ENCODE data around the gene CHST11. TPM values are rescaled to one million over a fixed set of nuclear protein-coding genes. Genes with fewer than 3 reads are reported as not detected.

CHST11 gene
- 1 to 10 TPM; 1.8 to 3.7 (median 2.5) TPM for polyA plus RNA-seq (ENCODE audit: insufficient read length in 10 of 10)
- long read RNA-seq, donor 1 = 0 reads
- long read RNA-seq, donor 2 = 0 reads
- long read RNA-seq, donor 3 = 0 reads
- long read RNA-seq, donor 4, full-length matches to known transcripts = 1 of 1 reads
- long read RNA-seq, donor 4, partial matches to known transcripts = 0 of 1 reads
- long read RNA-seq, donor 4, other reads (novel, unspliced or antisense) = 0 of 1 reads
- long read RNA-seq, donor 5, full-length matches to known transcripts = 2 of 2 reads
- long read RNA-seq, donor 5, partial matches to known transcripts = 0 of 2 reads
- long read RNA-seq, donor 5, other reads (novel, unspliced or antisense) = 0 of 2 reads
- long read RNA-seq, donor 6 = 0 reads
- long read RNA-seq, donor 7, full-length matches to known transcripts = 2 of 2 reads
- long read RNA-seq, donor 7, partial matches to known transcripts = 0 of 2 reads
- long read RNA-seq, donor 7, other reads (novel, unspliced or antisense) = 0 of 2 reads
- long read RNA-seq, donor 8, full-length matches to known transcripts = 1 of 1 reads
- long read RNA-seq, donor 8, partial matches to known transcripts = 0 of 1 reads
- long read RNA-seq, donor 8, other reads (novel, unspliced or antisense) = 0 of 1 reads
- long read RNA-seq, donor 9 = 0 reads

DNA sequence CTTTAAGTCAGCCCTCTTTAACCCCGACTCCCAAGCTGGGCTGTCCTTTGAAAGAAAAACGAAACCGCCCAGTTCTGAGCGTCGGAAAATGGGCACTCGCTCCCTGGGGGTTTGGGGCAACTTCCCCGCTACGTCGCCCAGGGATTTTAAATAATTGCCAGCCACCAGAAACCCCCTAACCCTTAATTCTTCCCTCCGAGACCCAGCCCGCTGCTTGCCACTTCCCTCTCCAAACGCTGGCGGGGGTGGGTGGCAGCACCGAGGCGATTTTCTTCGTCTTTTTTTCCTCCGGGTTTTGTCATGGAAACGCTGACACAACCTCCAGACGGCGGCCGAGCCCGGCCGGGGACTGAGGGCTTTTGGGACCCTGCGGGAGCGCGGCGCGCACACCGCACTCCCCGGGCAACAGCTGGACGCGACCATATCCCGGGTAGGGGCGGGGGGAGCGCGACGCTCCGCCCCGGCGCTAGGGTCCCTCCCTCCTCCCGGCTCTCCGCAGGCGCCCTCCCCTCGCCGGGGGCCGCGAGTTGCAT lies at the start of gene CHST11:
CHST11 (plus strand) TSS at position 532 of the 533 bp plus-strand sequence.
- DNase-seq = peak; percentile 79 to 95 (median 90)

DNA sequence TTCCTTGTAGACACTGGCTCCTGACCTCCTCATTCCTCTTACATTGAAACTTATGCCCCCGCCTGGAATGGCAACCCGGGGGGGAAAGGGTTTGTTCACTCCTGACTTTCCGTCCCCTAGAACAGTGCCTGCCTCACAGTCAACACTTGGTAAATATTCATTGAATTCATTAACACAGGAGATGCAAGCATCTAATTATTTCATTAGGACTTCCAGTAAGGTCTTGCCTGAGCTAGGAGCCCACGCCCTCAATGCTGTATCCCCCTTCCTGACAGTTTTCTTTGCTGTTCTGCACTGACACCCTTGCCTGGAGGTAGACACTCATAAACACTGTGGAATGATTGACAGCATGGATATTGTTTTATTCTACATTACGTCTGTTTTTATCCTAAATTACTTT lies 49.3 kb upstream of the CHST11 start:
- DNase-seq = no peak

GRCh38 chr12:104407922-104408321 lies 48.8 kb upstream of the CHST11 start:
- no peak for DNase-seq

- no peak for DNase-seq
These were observed 46.4 kb upstream of the CHST11 start for GRCh38 chr12:104410326-104410725.

GRCh38 chr12:104410786-104411185 lies 46.0 kb upstream of the CHST11 start:
- DNase-seq = no peak

DNA sequence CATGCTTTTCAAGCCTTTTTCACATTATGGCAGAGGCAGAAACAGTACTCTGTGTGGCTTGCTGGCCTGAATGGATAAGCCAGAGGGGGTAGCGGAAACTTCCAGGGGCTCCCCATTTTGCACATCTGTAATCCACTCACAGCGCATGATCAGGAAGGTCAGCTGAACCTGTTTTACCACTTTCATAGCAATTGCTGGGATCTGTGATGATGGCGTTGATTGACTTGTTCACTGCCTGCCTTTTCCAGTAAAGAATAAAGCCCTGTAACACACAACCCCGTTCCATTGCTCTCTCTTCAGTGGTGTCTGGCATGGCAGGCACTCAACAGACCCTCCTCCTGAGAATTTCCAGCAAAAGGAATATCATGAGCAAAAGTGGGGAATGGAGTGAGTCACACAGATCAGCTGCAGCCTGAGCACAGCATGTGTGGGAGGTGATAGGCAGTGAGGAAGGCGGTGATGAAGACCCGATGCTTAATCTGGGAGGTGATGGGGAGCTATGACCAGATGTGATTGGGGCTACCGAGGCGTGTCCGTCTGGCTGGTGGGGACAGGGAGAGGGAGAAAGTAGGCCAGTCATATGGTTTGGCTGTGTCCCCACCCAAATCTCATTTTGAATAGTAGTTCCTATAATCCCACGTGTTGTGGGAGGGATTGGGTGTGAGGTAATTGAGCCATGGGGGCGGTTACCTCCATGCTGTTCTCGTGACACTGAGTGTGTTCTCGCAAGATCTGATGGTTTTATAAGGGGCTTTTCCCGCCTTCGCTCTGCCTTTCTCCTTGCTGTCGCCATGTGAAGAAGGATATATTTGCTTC lies 44.7 kb upstream of the CHST11 start:
- DNase-seq = no peak

GRCh38 chr12:104412681-104413080 lies 44.1 kb upstream of the CHST11 start:
- no peak for DNase-seq

GRCh38 chr12:104413330-104413729 lies 43.4 kb upstream of the CHST11 start:
- DNase-seq = no peak

DNA sequence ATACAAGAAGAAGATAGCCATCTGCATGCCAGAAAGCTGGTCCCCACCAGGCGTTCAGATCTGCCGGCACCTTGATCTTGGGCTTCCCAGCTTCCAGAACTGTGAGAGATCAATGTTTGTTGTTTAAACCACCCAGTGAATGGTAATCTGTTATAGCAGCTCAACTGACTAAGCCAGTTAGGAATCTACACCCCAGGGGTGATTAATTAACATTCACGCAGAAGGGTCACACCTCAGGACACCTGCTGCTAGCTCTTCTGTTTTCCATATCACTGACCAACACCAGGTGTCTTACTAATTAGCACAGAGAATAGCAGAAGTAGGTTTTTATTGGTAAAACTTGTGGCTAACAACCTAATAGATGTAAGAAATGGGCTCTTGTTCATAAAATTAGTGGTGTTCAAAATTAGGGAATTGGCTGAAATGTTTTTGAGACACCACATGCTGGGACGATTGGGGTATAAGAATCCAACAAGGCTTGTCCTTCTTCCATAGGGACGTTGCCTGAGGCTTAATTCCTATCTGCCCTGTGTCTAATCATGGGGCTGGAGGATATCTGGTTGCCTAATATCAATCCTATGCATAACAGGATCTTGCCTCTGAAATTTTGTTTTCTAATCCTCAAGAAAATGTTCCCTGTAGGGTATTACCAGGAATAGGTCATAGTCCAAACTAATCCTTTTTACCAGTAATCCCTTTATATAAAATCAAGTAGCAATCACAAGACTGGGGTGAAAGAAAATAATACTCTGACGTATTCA lies 42.0 kb upstream of the CHST11 start:
- DNase-seq = no peak

DNA sequence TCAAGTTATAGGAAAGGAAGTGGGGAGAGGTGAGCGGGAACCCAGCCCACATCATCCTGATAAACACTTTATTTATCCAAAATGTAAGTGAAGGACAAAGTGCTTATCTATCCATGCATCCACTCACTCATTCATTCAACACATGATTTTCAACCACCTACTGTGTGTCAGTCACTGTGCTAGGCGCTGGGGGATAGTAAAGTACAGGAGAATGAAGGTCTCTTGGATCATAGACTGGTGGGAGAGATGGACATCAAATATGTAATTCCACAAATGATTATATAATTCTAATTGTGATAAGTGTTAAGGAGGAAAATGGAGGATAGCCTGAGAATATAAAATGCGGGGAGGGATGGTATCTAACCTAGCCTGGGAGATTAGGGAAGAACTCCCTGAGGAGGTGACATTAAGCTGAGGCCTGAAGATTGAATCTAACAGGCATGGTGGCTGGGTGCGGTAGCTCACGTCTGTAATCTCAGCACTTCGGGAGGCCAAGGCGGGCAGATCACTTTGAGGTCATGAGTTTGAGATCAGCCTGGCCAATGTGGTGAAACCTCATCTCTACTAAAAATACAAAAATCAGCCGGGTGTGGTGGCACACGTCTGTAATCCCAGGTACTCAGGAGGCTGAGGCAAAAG lies 41.3 kb upstream of the CHST11 start:
- no peak for DNase-seq

DNA sequence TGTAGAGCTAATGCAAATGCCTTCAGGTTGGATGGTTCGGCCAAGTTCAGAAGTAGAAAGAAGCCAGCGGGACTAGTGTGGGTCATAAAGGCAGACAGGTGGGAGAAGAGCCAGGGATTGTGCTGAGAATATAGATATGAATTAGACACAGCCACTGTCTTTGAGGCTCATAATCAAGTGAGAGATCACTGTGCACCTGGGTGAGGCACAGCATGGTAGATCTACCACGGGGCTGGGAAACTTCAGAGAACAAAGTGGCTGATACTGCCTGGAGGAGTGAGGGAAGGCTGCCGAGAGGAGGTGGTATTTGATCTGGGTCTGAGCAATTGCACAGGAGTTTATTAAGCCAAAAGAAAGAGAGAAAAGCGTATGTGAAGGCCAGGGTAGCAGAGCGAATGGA lies 40.6 kb upstream of the CHST11 start:
- no peak for DNase-seq

- DNase-seq = no peak
These were observed 40.2 kb upstream of the CHST11 start for GRCh38 chr12:104416585-104416984.

GRCh38 chr12:104419717-104420116 lies 37.0 kb upstream of the CHST11 start:
- DNase-seq = no peak

GRCh38 chr12:104420868-104421267 lies 35.9 kb upstream of the CHST11 start:
- DNase-seq = no peak

- no peak for DNase-seq
These were observed 35.4 kb upstream of the CHST11 start for GRCh38 chr12:104421343-104421742.

DNA sequence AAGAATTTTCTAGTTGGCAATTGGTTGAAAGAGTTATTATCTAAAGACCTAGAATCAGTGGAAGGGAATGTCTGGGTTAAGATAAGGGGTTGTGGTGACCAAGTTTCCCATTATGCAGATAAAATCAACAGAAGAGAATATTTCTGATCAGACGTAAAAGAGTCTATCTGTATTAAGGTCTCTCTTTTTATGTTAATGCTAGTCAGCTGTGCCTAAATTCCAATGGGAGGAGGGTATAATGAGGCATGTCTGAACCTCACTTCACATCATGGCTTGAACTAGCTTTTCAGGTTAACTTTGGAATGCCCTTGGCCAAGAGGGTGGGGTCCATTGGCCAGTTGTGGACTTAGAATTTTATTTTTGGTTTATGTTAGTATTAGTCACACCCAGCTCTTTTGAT lies 34.3 kb upstream of the CHST11 start:
- DNase-seq = no peak

DNA sequence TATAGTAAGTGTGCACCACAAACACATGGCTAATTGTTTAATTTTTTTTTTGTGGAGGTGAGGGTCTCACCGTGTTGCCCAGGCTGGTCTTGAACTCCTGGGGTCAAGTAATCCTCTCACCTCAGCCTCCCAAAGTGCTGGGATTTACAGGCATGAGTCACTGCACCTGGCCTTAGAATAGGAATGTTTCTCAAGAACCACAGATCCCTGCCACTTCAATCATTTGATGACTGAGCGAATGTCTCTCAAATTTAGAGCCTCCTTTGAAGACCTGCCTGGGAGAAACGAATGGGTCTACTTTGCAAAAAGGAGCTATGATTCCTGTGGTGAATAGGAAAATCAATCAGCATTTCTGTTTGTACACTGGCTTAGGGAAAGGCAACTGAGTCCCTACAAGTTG lies 33.5 kb upstream of the CHST11 start:
- DNase-seq = no peak

DNA sequence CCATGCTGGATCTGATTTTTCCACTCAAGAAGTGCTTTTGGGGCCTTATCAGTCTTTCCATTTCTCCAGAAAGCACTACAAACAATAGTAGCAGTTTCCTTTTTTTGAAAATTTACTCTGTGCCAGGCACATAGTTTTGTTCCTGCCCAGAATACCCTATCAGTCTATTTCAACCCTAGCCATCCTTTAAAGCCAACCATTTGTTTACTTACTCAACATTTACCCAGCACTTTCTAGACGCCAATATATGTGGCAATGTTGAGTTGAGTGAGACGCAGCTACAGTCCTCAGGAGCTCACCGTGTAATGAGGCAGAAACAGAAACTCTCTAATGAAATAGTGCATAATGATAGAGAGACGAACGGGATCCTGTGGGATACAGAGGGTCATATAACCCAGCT lies 32.9 kb upstream of the CHST11 start:
- DNase-seq = no peak

- no peak for DNase-seq
These were observed 31.8 kb upstream of the CHST11 start for GRCh38 chr12:104424955-104425354.

- no peak for DNase-seq
These were observed 31.1 kb upstream of the CHST11 start for GRCh38 chr12:104425614-104426013.

All from muscle of back (tissue), 13 donors.